Type B pancreatic cell (in vitro differentiated cells): Measurements from ENCODE around the gene QKI. TPM values are rescaled to one million over a fixed set of nuclear protein-coding genes. Genes with fewer than 3 reads are reported as not detected.

Experiments used
- DNase-seq: peaks from one replicate; pipeline ENCODE4 v3.0.0; 2021; ENCODE audit warnings: mixed read lengths; ENCODE audit not compliant: unreplicated experiment; ENCODE audit errors: extremely low spot score
- H3K27ac Mint-ChIP-seq: 2 replicates; pipeline ENCODE4 v1.8.0; 2021; ENCODE audit warnings: mild to moderate bottlenecking, mixed read lengths
- H3K27me3 Mint-ChIP-seq: 2 replicates; pipeline ENCODE4 v1.8.0; 2021; ENCODE audit warnings: mixed read lengths
- H3K36me3 Mint-ChIP-seq: 2 replicates; pipeline ENCODE4 v1.8.0; 2021; ENCODE audit warnings: mixed read lengths
- H3K4me1 Mint-ChIP-seq: one replicate; pipeline ENCODE4 v1.8.0; 2021; ENCODE audit warnings: mixed read lengths; ENCODE audit not compliant: unreplicated experiment
- H3K4me3 Mint-ChIP-seq: 2 replicates; pipeline ENCODE4 v1.8.0; 2021; ENCODE audit warnings: mild to moderate bottlenecking, mixed read lengths
- H3K9me3 Mint-ChIP-seq: 2 replicates; pipeline ENCODE4 v1.8.0; 2021; ENCODE audit warnings: mixed read lengths
- CTCF ChIP-seq: fragments of 200-600 bp; sonication (generic); conservative IDR thresholded peaks from 2 replicates; pipeline ENCODE4 v1.5.0; 2021; ENCODE audit warnings: antibody characterized with exemption, mild to moderate bottlenecking
- total RNA-seq: library from RNA; stranded (reverse); gene quantifications from 2 replicates; pipeline ENCODE4 v1.2.1, GENCODE V29; 2021; ENCODE audit warnings: low replicate concordance

Gene QKI
- total RNA-seq, 1 donor from 2014 or later, result 150 TPM

DNA sequence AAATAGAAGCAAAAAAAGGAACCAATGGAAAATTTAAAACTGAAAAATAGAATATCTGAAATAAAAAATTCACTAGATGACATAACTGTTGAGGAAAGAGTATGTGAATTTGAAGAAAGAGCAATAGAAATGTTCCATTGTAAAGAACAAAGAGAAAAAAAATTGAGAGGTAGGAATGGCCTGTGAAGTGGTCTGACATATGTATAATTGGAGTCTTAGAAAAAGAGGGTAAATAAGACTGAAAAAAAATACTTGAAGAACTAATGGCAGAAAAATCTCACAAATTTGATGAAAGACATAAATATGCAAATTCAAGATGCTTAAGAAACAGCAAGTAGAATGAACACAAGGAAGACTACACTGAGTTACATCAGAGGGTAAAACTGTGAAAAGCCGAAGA, 93.4 kb downstream of the QKI start:
- no peaks in the 10 kb centered on the region for H3K27me3 Mint-ChIP-seq
- H3K4me3 Mint-ChIP-seq, result no peak overlapping the region
- TF ChIP-seq CTCF, result no peak
- DNase-seq, result no peak
- peaks cover 24% of the 10 kb centered on the region for H3K9me3 Mint-ChIP-seq
- no peaks in the 10 kb centered on the region for H3K4me1 Mint-ChIP-seq
- no peak overlapping the region for H3K27ac Mint-ChIP-seq
- peaks cover 40% of the 10 kb centered on the region for H3K36me3 Mint-ChIP-seq

DNA sequence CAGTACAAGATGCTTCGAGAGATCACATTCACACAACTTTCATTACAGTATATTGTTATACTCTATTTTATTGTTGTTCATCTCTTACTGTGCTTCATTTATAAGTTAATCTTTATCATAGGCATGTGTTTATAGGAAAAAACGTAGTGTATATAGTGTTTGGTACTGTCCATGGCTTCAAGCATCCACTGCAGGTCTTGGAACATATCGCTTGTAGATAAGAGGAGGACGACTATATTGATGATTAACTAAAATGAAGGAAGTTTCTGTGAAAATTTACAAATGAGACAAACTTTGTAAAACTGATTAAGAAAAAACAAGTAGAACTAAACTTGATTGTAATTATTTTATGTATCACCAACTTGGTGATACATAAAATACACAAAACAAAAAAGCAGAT, 98.5 kb downstream of the QKI start:
- no peak overlapping the region for H3K4me3 Mint-ChIP-seq
- TF ChIP-seq CTCF, result no peak
- peaks cover 3% of the 10 kb centered on the region for H3K9me3 Mint-ChIP-seq
- H3K27ac Mint-ChIP-seq, result no peak overlapping the region
- H3K36me3 Mint-ChIP-seq, result peaks cover 6% of the 10 kb centered on the region
- no peak for DNase-seq
- peaks cover 7% of the 10 kb centered on the region for H3K4me1 Mint-ChIP-seq
- no peaks in the 10 kb centered on the region for H3K27me3 Mint-ChIP-seq

DNA sequence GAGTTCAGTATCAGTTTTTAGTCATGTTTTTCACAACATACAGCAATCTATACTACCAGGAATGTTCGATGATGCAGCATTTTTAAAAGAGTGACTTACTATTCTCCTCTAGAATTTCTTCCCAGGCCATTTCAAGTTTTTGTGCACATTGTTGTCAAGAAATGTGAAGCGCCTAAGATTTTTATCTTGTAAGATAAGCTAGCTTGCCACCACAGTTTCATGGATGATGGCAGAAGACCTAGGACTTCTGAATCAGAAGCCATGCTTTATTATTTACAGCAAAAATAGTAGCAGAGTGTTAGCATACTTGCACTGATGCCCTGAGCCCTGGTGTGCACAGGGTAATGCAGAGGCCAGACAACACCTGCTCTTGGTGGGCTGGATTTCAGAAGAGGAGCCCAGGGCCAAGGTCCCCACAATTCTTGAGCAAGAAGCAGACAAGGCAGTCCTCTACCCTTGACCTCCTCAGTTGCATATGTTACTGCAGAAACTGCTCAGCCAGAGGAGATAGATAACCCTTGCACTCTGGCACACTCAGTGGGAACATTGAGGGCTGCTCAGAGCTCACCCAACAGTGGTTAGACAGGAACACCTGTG, 99.2 kb downstream of the QKI start:
- Mint-ChIP-seq H3K4me1 (peaks cover 8% of the 10 kb centered on the region), H3K9me3 (no peaks in the 10 kb centered on the region), H3K36me3 (peaks cover 4% of the 10 kb centered on the region), H3K4me3 (no peak overlapping the region), H3K27me3 (no peaks in the 10 kb centered on the region), H3K27ac (no peak overlapping the region)
- no peak for TF ChIP-seq CTCF
- DNase-seq, result no peak

DNA sequence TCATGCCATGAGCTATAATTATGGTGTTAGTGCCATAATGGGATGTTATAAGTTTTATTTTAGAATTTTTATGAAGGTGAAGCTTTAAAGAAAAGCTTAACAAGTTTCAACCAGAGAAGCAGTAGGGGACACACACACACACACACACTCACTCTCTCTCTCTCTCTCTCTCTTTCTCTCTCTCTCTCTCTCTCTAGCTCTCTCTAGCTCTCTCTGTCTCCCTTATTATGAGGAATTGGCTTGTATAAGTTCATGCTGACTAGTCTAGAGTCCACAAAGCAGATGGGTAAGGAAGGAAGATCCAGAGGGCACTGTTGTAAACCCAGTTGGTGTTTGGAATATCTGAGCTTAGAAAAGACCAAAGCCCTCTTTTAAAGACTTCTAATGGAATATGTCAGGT, 102.4 kb downstream of the QKI start:
- no peak overlapping the region for H3K4me3 Mint-ChIP-seq
- H3K4me1 Mint-ChIP-seq, result peaks cover 13% of the 10 kb centered on the region
- no peaks in the 10 kb centered on the region for H3K9me3 Mint-ChIP-seq
- H3K36me3 Mint-ChIP-seq, result peaks cover 3% of the 10 kb centered on the region
- H3K27me3 Mint-ChIP-seq, result no peaks in the 10 kb centered on the region
- H3K27ac Mint-ChIP-seq, result no peak overlapping the region
- no peak for TF ChIP-seq CTCF
- no peak for DNase-seq

GRCh38 chr6:163520956-163521355, 106.4 kb downstream of the QKI start:
- no peak overlapping the region for H3K4me3 Mint-ChIP-seq
- DNase-seq, result no peak
- no peaks in the 10 kb centered on the region for H3K27me3 Mint-ChIP-seq
- H3K9me3 Mint-ChIP-seq, result no peaks in the 10 kb centered on the region
- TF ChIP-seq CTCF, result no peak
- H3K36me3 Mint-ChIP-seq, result peaks cover 3% of the 10 kb centered on the region
- peaks cover 16% of the 10 kb centered on the region for H3K4me1 Mint-ChIP-seq
- no peak overlapping the region for H3K27ac Mint-ChIP-seq

DNA sequence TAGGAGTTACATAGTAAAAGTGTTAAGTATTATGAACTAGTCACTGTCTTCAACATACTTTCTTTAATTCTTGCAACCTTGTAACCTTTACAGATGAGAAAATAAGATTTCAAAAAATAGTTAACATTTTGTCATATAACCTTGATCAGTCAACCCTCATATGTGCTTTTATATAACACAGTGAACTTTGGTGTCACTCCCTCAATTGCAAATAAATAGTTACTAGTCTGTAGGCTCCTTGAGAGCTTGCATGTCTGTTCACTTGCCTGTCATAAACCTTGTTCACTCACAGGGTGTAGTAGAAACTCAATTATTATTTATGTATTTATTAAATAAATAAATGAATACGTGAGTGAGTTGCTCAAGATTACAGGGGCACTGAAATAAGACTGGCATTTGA, 107.5 kb downstream of the QKI start:
- H3K36me3 Mint-ChIP-seq, result peaks cover 3% of the 10 kb centered on the region
- H3K27ac Mint-ChIP-seq, result no peak overlapping the region
- no peak for DNase-seq
- TF ChIP-seq CTCF, result no peak
- H3K4me3 Mint-ChIP-seq, result no peak overlapping the region
- H3K9me3 Mint-ChIP-seq, result no peaks in the 10 kb centered on the region
- H3K4me1 Mint-ChIP-seq, result peaks cover 20% of the 10 kb centered on the region
- no peaks in the 10 kb centered on the region for H3K27me3 Mint-ChIP-seq
